OCI-LY7 (cell line): ENCODE results near the gene PRICKLE2.

Experiments
- CTCF ChIP-seq: fragments of 200-600 bp; sonication (generic); conservative IDR thresholded peaks from 2 replicates; pipeline ENCODE4 v1.5.1; 2014; ENCODE audit warnings: mild to moderate bottlenecking, antibody characterized with exemption, low read length, moderate library complexity, mixed read lengths
- EZH2phosphoT487 ChIP-seq: fragments of 200-600 bp; sonication (generic); IDR thresholded peaks from 2 replicates; pipeline ENCODE4 v1.6.1; 2018; ENCODE audit warnings: low read depth, borderline replicate concordance, mild to moderate bottlenecking, mixed run types, antibody characterized with exemption, low read length, moderate library complexity, mixed read lengths

GRCh38 chr3:64046592-64046991, 178.7 kb downstream of the PRICKLE2 start:
- TF ChIP-seq CTCF (no peak), EZH2phosphoT487 (no peak)
